Measurements from ENCODE around the gene HS6ST3. TPM values are rescaled to one million over a fixed set of nuclear protein-coding genes. Genes with fewer than 3 reads are reported as not detected.

The HS6ST3 gene
- polyA plus RNA-seq, 12 donors, result 0.08 to 1.5 (median 0.30) TPM; not detected in 2

DNA sequence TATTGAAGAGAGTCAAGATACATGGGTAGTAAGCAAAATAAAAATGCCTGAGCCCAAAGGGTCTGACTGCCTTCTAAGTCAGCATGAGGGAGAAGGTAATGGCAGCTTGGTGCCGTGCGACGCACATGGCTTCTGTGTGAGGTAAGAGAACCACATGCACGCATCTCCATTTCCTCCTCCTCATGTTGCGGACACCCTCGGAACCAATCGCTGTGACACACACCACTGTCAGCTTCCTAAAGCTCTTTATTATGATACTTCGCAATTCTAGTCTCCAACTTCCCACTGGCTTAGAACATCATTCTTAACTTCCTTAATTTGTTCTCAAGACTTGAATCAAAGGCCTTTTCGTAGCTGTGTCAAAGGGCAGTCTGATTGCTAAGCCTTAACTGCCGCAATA, 734.2 kb downstream of the HS6ST3 start:
- DNase-seq, result no peak

GRCh38 chr13:96825653-96826052, 735.7 kb downstream of the HS6ST3 start:
- no peak for DNase-seq

DNA sequence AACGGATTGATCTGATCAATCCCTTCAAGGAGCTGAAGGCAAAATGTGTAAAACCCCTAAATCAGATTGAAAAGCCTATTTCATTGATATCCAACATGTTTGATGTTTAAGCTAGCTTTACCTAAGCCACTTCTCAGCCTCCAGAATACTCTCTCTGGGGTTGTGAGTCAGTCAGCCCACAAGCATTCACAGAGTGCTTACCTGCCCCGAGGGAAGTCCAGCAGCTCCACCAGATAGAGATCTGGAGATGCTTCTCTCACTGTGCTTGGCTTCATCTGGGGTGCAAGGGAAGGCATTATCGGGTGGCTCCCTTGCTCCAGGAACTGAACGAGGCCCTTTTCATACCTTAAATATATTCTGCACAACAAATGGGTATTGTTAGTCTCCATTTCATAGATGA, 744.7 kb downstream of the HS6ST3 start:
- DNase-seq, result no peak

- no peak for DNase-seq
These were observed 745.6 kb downstream of the HS6ST3 start for GRCh38 chr13:96835546-96835945.

- no peak for DNase-seq
These were observed 746.8 kb downstream of the HS6ST3 start for GRCh38 chr13:96836733-96837132.

GRCh38 chr13:96837809-96838208, 747.9 kb downstream of the HS6ST3 start:
- no peak for DNase-seq

DNA sequence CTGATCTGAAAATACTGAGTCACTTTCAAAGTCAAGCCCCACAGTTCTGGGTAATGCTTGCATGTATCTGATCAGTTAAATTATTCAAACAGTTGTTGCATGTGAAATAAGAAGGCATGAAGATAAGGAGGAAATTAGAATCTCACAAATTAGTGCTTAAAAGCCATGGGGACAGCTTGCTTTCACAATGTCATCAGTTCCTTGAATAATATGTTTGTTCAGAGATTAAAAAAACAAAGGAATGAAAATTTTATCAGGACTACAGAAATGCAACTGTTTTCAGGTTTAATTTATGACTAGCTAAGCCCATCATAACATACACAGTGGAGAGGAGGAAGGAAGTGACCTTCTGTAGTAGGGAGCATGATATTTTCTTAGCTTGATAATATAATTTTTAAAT, 754.3 kb downstream of the HS6ST3 start:
- no peak for DNase-seq

- DNase-seq, result no peak
These were observed 754.7 kb downstream of the HS6ST3 start for GRCh38 chr13:96844616-96845015.

- DNase-seq, result no peak
These were observed 758.4 kb downstream of the HS6ST3 start for GRCh38 chr13:96848286-96848685.

DNA sequence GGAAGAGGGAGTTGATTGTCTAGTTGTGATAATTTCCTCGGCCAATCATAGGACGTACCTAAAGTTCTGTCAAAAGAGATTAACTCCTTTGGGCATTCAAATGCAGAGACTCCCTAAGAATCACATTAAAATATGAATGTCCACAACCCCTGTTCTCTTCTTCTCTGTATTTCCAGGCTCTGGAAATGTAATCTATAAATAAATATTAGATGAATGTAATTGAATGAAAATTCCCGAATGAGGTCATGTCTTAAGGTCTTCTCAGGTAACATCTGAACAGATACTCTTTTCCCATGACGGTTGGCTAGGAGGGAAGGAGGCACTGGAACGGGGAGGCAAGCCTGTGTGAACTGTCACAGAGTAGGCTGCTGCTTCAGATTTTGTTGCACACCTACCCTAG, 759.2 kb downstream of the HS6ST3 start:
- DNase-seq, result no peak

DNA sequence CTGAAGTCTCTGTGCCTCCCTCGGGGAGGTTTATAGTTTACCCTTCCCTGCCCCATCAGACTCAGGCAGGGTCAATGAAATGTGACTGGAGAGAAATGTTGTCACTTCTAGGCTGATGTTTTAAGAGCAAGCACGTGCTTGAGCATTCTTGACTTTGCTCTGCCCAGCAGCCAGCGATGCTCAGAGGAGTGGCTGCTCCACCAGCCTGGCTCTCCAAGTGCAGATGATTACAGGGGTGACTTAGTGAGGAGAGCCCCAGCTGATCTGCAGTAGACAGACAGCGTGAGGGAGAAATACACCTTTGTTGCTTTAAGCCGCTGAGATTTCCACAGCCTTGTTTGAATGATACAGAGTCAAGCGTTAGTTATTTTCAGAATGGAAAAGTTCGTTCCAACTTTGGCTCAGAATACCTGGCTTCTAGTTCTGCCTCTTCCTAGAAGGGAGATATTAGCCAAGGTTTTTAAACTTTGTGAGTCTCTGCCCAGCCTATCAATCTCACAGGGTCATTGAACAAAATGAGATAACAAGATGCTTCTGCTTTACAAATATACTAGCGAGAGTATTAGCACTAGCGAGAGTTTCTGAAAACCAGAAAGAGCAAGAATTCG, 760.7 kb downstream of the HS6ST3 start:
- peak; percentile 38 for DNase-seq

GRCh38 chr13:96851856-96852445, 762.0 kb downstream of the HS6ST3 start:
- no peak for DNase-seq

DNA sequence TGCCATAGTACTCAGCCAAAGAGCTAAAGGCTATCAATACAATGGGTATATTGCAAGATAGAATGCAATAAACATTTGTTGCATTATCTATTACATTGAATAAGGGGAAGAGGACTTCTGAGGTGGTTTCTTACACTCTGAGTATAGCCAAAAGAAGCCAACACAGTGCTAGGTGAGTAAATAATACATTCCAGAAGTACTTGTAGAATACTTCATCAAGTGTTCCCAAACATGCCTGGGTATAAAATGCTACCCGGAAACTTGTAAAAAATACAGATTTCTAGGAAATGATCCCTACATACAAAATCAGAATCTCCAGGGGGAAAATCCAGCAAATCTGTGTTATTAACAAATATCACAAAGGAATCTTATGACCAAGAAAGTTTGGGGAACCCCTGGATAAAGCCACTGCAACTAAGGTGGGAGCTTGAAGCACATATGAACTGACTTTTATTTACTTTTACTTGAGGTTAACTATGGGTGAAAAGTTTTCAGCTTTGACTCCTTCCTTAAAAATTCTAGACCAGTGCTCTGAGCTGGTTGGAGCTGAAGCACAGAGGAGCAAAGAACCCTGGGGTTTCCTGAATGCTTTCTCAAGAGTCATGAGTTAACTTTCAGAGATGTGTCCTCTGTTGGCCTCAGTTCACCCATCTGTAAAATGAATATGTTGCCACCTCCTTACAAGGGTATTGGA, 768.4 kb downstream of the HS6ST3 start:
- DNase-seq, result no peak

GRCh38 chr13:96860882-96861281, 771.0 kb downstream of the HS6ST3 start:
- peak; percentile 43 for DNase-seq

- no peak for DNase-seq
These were observed 772.2 kb downstream of the HS6ST3 start for GRCh38 chr13:96862093-96862492.

DNA sequence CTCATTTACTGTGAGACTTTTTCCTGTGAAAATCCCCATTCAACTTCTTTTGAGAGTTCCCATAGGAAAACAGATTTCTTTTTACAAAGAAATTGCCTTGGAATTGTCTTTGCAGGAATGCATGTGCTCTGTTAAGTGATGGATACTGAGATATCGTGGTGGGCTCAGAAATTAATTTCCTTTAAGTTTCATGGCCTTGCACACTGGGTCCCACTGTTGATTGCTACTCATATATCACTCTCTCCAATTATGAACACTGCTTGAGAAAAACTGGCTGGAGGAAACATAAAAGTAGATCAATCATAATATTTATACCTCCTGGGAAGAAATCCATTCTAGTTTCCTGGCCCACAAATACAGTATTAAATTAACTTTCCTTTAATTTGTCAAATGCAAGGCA, 773.1 kb downstream of the HS6ST3 start:
- DNase-seq, result no peak

- DNase-seq, result no peak
These were observed 781.6 kb downstream of the HS6ST3 start for GRCh38 chr13:96871469-96871868.

DNA sequence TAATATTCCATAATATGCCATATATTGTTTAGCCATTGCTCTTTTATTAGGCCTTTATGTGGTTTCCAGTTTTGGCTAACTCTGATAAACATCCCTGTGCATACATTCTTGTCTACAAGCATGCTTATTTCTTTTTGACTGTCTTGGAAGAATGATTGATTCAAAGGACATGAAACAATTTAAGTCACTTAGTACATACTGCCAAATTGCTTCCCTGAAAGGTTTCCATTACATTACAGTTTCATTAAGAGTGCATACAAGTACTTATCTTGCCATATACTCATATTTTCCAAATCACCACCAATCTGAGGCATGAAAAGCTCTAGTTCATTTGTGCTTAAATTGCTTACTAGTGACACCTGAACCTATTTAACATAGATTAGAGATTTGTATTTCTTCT, 790.5 kb downstream of the HS6ST3 start:
- DNase-seq, result no peak

Other genes starting within 250 kb of the HS6ST3 start
- 10 to 100 TPM in 11 of 12 donors, not detected in 1; 15.5 to 39.5 (median 26.0) TPM for gene UGGT2, start 36.7 kb upstream of the HS6ST3 start, polyA plus RNA-seq (ENCODE audit: insufficient read length in 12 of 12)

Measured in muscle of arm (tissue), 12 donors.